ENCODE data around the gene TRUB1.
"Not testable (repeated sequence)": the region's sequence is repeated elsewhere in the genome, so short reads cannot be mapped to it uniquely, and the experiment has no call there.

Gene TRUB1

GRCh38 chr10:114937962-114938855, at the start of gene TRUB1:
Gene TRUB1, plus strand, starts transcription at chr10:114938195. Its CDS starts 59 bp downstream, at chr10:114938254.
- DNase-seq, result peak; percentile 89

- no peak for DNase-seq
These were observed 44.7 kb upstream of the TRUB1 start for GRCh38 chr10:114893251-114893650.

- DNase-seq, result no peak
These were observed 43.1 kb upstream of the TRUB1 start for GRCh38 chr10:114894911-114895310.

GRCh38 chr10:114897011-114897410, 41.0 kb upstream of the TRUB1 start:
- DNase-seq, result not testable (repeated sequence)

- no peak for DNase-seq
These were observed 40.4 kb upstream of the TRUB1 start for GRCh38 chr10:114897593-114897992.

GRCh38 chr10:114899982-114900381, 38.0 kb upstream of the TRUB1 start:
- no peak for DNase-seq

DNA sequence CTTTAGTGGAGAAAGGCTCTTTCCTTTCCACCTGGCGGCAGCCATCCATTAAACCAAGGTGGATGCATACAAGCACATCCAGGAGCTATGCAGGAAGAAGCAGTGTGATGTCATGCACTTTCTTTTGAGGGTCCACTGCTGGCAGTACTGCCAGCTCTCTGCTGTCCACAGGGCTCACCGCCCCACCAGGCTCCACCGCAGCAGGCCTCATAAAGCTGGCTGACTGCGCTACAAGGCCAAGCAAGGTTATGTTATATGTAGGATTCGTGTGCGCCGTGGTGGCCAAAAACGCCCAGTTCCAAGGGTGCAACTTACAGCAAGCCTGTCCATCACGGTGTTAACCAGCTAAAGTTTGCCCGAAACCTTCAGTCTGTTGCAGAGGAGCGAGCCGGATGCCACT, 37.3 kb upstream of the TRUB1 start:
- no peak for DNase-seq

DNA sequence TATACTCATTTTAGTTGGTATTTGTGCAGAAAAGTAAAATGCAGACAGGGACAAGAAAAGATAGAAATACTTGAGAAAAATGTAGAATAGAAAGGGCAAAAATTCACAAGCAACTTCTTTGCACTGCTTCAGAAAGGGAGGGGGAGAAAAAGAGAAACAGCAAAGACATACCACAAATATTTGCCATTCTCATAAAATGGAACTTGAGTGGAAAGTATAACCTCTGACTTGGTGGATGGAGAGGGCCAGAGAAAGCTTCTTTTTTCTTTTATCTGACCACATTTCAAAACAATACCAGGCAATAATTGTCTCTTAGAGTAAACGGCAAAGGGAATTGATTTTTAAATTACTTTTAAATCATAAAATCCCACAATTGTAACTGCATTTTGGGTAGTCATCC, 35.8 kb upstream of the TRUB1 start:
- DNase-seq, result no peak

DNA sequence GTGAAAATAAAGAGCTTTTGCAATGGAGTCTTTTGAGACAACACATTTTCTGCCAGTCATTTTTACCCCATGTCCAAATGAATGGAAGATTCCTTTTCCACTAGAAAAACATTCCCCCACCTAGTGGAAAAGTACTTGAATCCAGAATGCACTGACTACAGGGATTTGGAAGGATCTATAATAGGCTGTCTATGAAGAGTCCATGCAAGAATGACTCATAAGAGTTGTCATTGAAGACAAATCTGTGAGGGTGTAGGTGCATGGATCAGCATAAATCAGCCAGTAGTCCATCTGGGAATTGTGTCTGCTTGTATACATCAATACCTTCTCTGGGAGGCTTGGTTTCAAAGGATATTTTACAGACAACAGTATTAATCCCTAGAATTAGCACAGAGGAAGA, 32.5 kb upstream of the TRUB1 start:
- no peak for DNase-seq

GRCh38 chr10:114906981-114907380, 31.0 kb upstream of the TRUB1 start:
- DNase-seq, result no peak

- no peak for DNase-seq
These were observed 29.1 kb upstream of the TRUB1 start for GRCh38 chr10:114908896-114909295.

DNA sequence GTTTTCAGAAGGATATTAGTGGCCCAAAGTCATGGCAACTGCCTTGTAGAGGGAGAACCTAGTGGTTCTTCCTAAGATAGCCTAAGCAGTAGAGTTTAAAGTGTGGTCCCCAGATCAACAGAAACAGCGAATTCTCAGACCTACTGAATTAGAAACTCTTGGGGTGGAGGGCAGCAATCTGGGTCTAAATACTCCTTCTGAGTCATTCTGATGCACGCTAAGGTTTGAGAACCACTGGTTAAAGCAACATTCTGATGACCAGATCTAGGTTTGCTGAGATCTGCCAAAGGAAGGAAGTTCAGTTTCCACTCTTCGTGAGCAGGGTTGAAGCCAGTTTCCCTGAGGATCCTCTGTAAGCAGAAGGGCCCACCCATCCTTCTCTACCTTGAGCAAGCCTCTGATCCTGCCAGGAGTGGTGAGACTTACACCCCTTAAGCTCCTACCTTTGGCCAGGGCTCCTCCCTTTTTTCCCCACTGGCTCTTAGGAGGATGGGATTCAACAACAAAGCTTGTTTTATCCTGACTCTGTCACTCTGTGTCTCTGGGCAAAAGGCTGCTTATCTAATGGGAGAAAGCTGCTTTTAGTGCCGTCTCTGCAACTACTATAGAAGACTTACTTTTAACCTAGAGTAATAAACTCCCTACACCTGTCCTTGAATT, 26.8 kb upstream of the TRUB1 start:
- no peak for DNase-seq

DNA sequence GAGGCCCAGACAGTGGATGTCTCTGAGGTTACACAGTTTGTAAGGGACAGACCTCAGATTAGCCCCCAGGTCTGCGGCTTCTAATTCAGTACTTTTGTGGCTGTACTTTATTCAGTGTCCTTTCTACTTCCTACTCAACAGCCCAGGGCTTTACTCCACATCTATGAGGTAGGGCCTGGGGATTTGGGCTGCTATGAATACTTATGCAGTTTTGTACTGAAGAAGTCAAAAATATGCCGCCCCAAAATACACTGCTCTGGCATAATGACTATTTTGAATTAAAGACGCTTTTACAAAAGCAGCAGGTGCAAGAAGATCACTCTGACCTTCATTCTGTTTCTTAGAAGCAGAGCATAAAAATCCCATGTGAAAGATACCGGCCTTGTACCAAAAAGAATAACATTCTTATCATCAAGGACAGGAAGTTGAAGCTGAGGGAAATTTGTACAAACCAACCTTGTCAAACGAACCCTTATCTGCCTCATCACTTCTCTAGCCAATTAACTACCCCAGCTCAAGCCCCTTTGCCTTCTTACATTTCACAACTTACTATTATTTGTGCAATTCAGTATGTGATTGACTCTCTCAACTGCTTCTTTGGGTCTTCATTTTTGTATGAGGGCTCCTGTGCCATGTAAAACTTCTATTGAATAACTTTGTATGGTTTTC, 26.1 kb upstream of the TRUB1 start:
- DNase-seq, result no peak

- no peak for DNase-seq
These were observed 25.5 kb upstream of the TRUB1 start for GRCh38 chr10:114912470-114912859.

DNA sequence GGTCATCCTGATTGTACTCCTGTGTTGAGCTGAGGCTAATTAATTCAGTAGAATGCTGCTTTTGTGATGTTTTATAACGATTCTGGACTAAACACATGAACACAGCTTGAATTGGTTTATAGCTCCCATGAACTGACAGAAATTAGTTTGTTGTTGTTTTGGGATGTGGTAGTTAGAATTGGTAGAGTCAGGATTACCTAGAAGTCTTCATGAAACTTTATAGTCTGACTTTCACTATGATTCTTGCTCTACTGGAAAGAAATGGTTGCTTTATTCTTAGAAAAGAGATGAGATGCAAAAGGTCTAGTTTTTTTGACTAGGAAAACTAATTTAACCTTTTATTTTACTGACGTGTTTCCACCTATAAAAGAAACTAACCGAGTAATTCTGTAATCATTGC, 23.4 kb upstream of the TRUB1 start:
- no peak for DNase-seq

- no peak for DNase-seq
These were observed 22.7 kb upstream of the TRUB1 start for GRCh38 chr10:114915294-114915693.

DNA sequence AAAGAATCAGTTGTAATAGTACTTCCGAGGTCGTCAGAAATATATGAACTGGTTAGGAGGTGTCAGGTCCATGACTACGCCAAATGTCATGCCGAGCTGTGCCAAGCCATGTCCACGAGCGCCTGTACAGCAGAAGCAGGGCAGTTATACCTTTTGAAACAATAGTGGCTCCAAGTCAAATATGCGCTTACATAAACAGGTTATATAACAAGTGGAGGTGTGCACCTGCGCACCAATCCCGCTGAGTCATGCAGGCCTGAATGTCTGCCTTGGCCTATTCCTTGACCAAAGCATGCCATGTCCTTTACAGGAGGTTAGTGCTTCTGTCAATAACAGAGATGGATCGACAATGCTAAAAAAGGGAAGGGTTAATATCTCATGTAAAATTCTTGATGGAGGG, 21.3 kb upstream of the TRUB1 start:
- DNase-seq, result no peak

- DNase-seq, result no peak
These were observed 20.5 kb upstream of the TRUB1 start for GRCh38 chr10:114917459-114917858.

- DNase-seq, result no peak
These were observed 19.9 kb upstream of the TRUB1 start for GRCh38 chr10:114917927-114918672.

DNA sequence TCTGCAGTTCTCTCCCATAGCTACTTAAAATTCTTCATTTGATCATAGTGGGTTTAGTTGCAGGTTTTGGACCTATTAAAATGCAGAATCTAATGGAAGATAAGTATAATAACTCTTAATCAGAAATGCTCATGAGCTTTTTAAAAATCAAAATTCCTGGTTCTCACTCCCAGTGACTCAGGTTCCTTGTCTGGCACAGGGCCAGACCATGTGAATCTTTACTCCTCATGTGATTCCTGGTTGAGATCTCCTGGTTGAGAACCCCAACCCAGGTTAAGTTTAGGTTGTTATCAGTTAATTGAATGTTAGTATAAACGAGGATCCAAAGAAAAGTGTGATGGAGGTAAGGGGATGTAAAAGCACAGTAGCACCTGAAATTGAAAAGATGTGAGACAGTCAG, 17.5 kb upstream of the TRUB1 start:
- DNase-seq, result no peak

- no peak for DNase-seq
These were observed 16.0 kb upstream of the TRUB1 start for GRCh38 chr10:114922003-114922402.

DNA sequence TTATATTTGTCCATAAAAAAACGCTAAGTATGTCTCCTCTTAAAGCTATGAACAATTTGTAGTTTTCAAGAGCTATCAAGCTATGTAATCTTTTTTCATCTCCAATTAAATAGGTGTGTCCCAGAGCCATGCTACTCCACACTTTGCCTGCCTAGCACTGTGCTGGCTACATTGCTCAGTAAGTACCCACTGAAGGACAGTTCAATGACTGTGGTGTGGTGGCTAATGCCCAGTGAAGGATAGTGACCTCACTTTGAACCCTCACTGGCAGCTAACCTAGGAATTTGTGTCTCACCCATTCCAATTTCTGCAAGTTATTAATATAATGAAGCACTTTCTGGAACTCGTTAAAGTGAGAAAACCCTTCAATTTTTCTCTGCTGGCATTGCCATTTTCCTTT, 14.4 kb upstream of the TRUB1 start:
- no peak for DNase-seq
